Measurements from ENCODE around the gene SNX18.

- TF ChIP-seq POLR2A (IDR thresholded peaks at IDR 0.05) (no peak), CTCF (IDR thresholded peaks at IDR 0.05) (no peak), POLR2AphosphoS5 (IDR thresholded peaks at IDR 0.05) (no peak), EP300 (IDR thresholded peaks at IDR 0.05) (no peak)
Observed at GRCh38 chr5:54590824-54591223, 73.3 kb downstream of the SNX18 start.
